Glutamatergic neuron (in vitro differentiated cells): ENCODE measurements around the gene CAPN8. TPM values are rescaled to one million over a fixed set of nuclear protein-coding genes. Genes with fewer than 3 reads are reported as not detected.

Experiments
- DNase-seq: peaks from one replicate; pipeline ENCODE4 v3.0.0; 2022
- H3K27ac Mint-ChIP-seq: one replicate; pipeline ENCODE4 v1.8.0; 2020; ENCODE audit warnings: mild to moderate bottlenecking, mixed read lengths, inconsistent platforms; ENCODE audit not compliant: unreplicated experiment
- H3K27me3 Mint-ChIP-seq: one replicate; pipeline ENCODE4 v1.8.0; 2020; ENCODE audit warnings: mild to moderate bottlenecking, moderate library complexity, mixed read lengths, inconsistent platforms; ENCODE audit not compliant: unreplicated experiment
- H3K36me3 Mint-ChIP-seq: one replicate; pipeline ENCODE4 v1.8.0; 2020; ENCODE audit warnings: mild to moderate bottlenecking, mixed read lengths, inconsistent platforms; ENCODE audit not compliant: unreplicated experiment
- H3K4me1 Mint-ChIP-seq: one replicate; pipeline ENCODE4 v1.8.0; 2020; ENCODE audit warnings: mild to moderate bottlenecking, low read depth, mixed read lengths, inconsistent platforms; ENCODE audit not compliant: unreplicated experiment
- H3K4me3 Mint-ChIP-seq: one replicate; pipeline ENCODE4 v1.8.0; 2020; ENCODE audit warnings: mild to moderate bottlenecking, mixed read lengths, inconsistent platforms; ENCODE audit not compliant: unreplicated experiment
- H3K9me3 Mint-ChIP-seq: one replicate; pipeline ENCODE4 v1.8.0; 2020; ENCODE audit warnings: mild to moderate bottlenecking, moderate library complexity, mixed read lengths, inconsistent platforms; ENCODE audit not compliant: unreplicated experiment
- total RNA-seq: library from RNA; stranded (reverse); fragmentation: NEBNext Ultra II Directional; extraction: Animal tissue kit (Norgen Biotek cat#: 25700); gene quantifications from one replicate; pipeline ENCODE4 v1.2.1, GENCODE V29; 2021; ENCODE audit not compliant: unreplicated experiment
- TF ChIP-seq, protein P1 (sequence below): fragments of 200-600 bp; sonication (generic); IDR thresholded peaks from one replicate; pipeline ENCODE4 v1.5.0; 2021; ENCODE audit not compliant: partially characterized antibody, unreplicated experiment

Gene CAPN8
- total RNA-seq, 1 donor from 2014 or later: not detected

DNA sequence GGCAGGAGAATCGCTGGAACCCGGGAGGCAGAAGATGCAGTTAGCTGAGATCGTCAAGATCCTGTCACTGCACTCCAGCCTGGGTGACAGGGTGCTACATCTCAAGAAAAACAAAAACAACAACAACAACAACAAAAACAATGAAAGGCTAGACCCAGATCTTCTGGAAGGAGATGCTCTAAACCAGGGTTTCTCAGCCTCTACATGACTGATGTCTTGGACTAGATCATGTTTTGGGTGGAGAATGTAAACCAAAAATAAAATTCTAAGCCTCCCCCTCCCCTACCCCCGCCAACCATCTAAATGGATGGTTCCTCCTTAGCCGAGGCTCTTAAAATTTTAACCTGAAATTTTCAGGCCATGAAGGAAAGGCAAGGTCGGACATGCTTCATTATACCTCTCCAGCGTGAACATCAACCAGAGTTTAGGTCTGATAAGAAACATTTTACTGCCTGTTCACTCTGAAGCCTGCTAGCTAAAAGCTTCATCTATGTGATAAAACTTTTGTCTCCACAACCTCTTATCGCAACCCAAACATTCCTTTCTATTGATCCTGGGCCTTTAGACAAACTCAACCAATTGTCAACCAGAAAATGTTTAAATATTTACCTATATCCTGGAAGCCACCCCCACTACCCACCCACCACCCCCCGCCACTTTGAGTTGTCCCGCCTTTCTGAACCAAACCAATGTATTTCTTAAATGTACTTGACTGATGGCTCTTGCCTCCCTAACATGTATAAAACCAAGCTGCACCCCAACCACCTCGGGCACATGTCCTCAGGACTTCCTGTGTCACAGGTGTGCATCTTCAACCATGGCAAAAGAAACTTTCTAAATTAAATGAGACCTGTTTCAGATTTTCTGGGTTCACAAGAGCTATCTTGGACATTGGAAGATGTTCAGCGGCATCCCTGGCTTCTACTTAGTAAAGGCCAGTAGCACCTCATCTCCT is 45.0 kb upstream of the CAPN8 start:
- H3K27me3 Mint-ChIP-seq: peaks cover 4% of the 10 kb centered on the region
- H3K27ac Mint-ChIP-seq: no peak overlapping the region
- DNase-seq: no peak
- H3K36me3 Mint-ChIP-seq: no peaks in the 10 kb centered on the region
- H3K9me3 Mint-ChIP-seq: peaks cover 3% of the 10 kb centered on the region
- TF ChIP-seq, protein P1, sequence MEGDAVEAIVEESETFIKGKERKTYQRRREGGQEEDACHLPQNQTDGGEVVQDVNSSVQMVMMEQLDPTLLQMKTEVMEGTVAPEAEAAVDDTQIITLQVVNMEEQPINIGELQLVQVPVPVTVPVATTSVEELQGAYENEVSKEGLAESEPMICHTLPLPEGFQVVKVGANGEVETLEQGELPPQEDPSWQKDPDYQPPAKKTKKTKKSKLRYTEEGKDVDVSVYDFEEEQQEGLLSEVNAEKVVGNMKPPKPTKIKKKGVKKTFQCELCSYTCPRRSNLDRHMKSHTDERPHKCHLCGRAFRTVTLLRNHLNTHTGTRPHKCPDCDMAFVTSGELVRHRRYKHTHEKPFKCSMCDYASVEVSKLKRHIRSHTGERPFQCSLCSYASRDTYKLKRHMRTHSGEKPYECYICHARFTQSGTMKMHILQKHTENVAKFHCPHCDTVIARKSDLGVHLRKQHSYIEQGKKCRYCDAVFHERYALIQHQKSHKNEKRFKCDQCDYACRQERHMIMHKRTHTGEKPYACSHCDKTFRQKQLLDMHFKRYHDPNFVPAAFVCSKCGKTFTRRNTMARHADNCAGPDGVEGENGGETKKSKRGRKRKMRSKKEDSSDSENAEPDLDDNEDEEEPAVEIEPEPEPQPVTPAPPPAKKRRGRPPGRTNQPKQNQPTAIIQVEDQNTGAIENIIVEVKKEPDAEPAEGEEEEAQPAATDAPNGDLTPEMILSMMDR: no peak
- H3K4me1 Mint-ChIP-seq: no peaks in the 10 kb centered on the region
- H3K4me3 Mint-ChIP-seq: no peak overlapping the region

DNA sequence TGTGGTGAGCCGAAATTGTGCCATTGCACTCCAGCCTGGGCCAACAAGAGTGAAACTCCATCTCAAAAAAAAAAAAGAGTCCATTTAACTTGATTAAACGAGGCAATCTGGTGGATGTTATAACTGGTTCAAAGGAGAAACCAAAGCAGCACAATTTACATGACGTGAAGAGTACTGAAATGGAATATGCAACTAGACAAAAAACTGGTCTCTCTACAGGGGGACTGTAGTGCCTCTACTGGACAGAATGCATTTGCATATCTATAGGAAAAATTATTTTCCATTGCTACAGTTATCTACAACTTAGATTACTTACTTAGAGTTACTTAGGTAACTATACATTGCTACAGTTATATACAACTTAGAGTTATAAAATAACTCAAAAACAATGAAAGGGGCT is 44.1 kb upstream of the CAPN8 start:
- no peak for DNase-seq
- TF ChIP-seq, protein P1: no peak
- peaks cover 4% of the 10 kb centered on the region for H3K27me3 Mint-ChIP-seq
- peaks cover 2% of the 10 kb centered on the region for H3K9me3 Mint-ChIP-seq
- no peak overlapping the region for H3K4me3 Mint-ChIP-seq
- H3K4me1 Mint-ChIP-seq: no peaks in the 10 kb centered on the region
- H3K36me3 Mint-ChIP-seq: no peaks in the 10 kb centered on the region
- no peak overlapping the region for H3K27ac Mint-ChIP-seq

DNA sequence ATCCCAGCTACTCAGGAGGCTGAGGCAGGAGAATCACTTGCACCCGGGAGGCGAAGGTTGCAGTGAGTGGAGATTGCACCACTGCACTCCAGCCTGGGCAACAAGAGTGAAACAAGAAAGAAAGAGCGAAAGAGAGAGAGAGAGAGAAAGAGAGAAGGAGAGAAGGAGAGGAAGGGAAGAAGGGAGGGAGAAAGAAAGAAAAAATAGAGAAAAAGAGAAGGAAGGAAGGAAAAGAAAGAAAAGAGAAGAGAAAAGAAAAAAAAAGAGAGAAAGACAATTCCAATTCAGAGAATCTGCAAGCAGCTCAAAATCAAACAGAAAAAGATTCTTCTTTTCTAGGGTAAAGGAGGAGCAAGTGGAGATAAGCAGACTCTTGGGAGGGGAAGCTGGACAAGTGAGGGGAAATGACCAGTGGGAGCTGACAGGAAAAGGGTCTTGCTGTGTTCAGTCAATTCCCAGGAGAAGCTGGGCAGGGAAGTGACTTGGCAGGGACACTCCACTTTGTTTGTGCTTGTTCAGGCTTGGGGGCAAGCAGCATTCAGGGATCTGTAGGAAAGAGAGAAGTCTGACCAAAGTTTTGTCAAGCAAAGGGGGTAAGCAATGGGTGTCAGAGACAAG is 43.3 kb upstream of the CAPN8 start:
- no peaks in the 10 kb centered on the region for H3K36me3 Mint-ChIP-seq
- no peak overlapping the region for H3K27ac Mint-ChIP-seq
- H3K4me3 Mint-ChIP-seq: no peak overlapping the region
- no peak for DNase-seq
- peaks cover 2% of the 10 kb centered on the region for H3K9me3 Mint-ChIP-seq
- TF ChIP-seq, protein P1: no peak
- no peaks in the 10 kb centered on the region for H3K4me1 Mint-ChIP-seq
- peaks cover 6% of the 10 kb centered on the region for H3K27me3 Mint-ChIP-seq

DNA sequence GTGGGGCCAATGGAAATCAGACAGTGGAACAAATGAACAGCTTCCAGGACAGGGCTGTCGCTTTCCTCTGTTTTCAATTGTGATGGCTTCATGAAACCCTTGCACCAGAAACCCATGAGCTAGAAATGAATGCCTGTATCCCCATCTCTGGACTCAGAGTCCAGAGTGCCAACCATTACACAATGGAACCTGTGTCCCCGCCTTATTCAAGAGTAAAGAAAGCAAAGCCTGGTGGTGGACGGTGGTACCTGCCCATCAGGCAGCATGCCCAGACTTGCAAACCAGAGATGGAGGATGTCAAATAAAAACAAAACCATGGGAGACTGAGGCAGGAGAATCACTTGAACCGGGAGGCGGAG is 42.5 kb upstream of the CAPN8 start:
- H3K27ac Mint-ChIP-seq: no peak overlapping the region
- H3K27me3 Mint-ChIP-seq: peaks cover 6% of the 10 kb centered on the region
- no peaks in the 10 kb centered on the region for H3K36me3 Mint-ChIP-seq
- TF ChIP-seq, protein P1: peak; percentile 37
- no peak overlapping the region for H3K4me3 Mint-ChIP-seq
- DNase-seq: no peak
- H3K4me1 Mint-ChIP-seq: no peaks in the 10 kb centered on the region
- peaks cover 2% of the 10 kb centered on the region for H3K9me3 Mint-ChIP-seq
